ENCODE data around the gene CPNE9.

DNA sequence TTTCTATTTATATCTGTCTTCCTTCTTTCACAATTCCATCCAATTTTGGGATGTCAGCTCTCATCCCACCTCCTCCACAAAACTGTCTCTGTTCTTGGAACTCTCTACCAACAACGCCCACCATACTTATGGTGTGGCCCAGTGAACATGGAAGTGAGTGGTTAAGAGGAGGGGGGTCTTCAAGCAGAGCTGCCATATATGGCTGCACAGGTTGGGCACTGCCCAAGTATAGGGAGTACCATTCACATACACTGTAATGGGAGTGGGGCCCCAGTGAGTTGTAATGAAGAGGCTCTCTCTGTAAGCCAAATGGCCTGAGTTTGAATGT, 74.0 kb downstream of the CPNE9 start:
- TF ChIP-seq CAMTA2 (CRISPR knock-in tag; IDR thresholded peaks at IDR 0.05; ENCODE audit: borderline replicate concordance): no peak
- no peak for TF ChIP-seq ZNF235 (CRISPR knock-in tag; IDR thresholded peaks at IDR 0.05; ENCODE audit: borderline replicate concordance)
- TF ChIP-seq CTCF (CRISPR knock-in tag; IDR thresholded peaks at IDR 0.05): no peak
- TF ChIP-seq GTF3A (CRISPR knock-in tag; conservative IDR thresholded peaks at IDR 0.05): no peak
- no peak for TF ChIP-seq TAF1 (CRISPR knock-in tag; IDR thresholded peaks at IDR 0.05)
- TF ChIP-seq ZNF317 (CRISPR knock-in tag; IDR thresholded peaks at IDR 0.05): no peak
- no peak for TF ChIP-seq ZNF121 (CRISPR knock-in tag; IDR thresholded peaks at IDR 0.05)
- no peak for TF ChIP-seq FOXK2 (IDR thresholded peaks at IDR 0.05)
- no peak for TF ChIP-seq SNAPC2 (CRISPR knock-in tag; IDR thresholded peaks at IDR 0.05)
- no peak for TF ChIP-seq KDM4B (CRISPR knock-in tag; IDR thresholded peaks at IDR 0.05)
- TF ChIP-seq, protein P1, sequence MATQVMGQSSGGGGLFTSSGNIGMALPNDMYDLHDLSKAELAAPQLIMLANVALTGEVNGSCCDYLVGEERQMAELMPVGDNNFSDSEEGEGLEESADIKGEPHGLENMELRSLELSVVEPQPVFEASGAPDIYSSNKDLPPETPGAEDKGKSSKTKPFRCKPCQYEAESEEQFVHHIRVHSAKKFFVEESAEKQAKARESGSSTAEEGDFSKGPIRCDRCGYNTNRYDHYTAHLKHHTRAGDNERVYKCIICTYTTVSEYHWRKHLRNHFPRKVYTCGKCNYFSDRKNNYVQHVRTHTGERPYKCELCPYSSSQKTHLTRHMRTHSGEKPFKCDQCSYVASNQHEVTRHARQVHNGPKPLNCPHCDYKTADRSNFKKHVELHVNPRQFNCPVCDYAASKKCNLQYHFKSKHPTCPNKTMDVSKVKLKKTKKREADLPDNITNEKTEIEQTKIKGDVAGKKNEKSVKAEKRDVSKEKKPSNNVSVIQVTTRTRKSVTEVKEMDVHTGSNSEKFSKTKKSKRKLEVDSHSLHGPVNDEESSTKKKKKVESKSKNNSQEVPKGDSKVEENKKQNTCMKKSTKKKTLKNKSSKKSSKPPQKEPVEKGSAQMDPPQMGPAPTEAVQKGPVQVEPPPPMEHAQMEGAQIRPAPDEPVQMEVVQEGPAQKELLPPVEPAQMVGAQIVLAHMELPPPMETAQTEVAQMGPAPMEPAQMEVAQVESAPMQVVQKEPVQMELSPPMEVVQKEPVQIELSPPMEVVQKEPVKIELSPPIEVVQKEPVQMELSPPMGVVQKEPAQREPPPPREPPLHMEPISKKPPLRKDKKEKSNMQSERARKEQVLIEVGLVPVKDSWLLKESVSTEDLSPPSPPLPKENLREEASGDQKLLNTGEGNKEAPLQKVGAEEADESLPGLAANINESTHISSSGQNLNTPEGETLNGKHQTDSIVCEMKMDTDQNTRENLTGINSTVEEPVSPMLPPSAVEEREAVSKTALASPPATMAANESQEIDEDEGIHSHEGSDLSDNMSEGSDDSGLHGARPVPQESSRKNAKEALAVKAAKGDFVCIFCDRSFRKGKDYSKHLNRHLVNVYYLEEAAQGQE (IDR thresholded peaks at IDR 0.05; ENCODE audit: borderline replicate concordance in 1 of 2, low read depth in 1 of 2, low read length in 2 of 2): no peak

Measured in HepG2 (cell line).